H1 (cell line): ENCODE measurements around the gene HOXB7. TPM values are rescaled to one million over a fixed set of nuclear protein-coding genes. Genes with fewer than 3 reads are reported as not detected.

Experiments
- CTCF ChIA-PET: fragments of 300-600 bp; sonication (Branson Sonifier 250); formaldehyde crosslinking; loops from one replicate; lab custom pipeline; 2021; ENCODE audit not compliant: partially characterized antibody; lab: Charles Lee
- POLR2A ChIA-PET: fragments of 300-600 bp; sonication (Branson Sonifier 250); formaldehyde crosslinking; loops from one replicate; lab custom pipeline; 2021; ENCODE audit warnings: inconsistent platforms; ENCODE audit not compliant: partially characterized antibody; lab: Charles Lee
- DNase-seq, 2 experiments: peaks; one replicate each; pipeline versions ENCODE4 v3.0.0 to v3.0.0-alpha.2; 2010 to 2022; ENCODE audit warnings: low spot score in 2 of 2, low read depth in 1 of 2, mixed read lengths in 1 of 2
- FAIRE-seq: peaks from 2 replicates; lab custom pipeline; 2011; peaks lifted over from hg19 to GRCh38; lab: Jason Lieb, UNC
- H2AFZ ChIP-seq: 2 replicates; pipeline ENCODE4 v1.8.1; 2012; ENCODE audit warnings: low read length, inconsistent platforms
- H2AK5ac ChIP-seq: 2 replicates; pipeline ENCODE4 v1.6.1; 2013; ENCODE audit warnings: low read depth, low read length
- H2BK120ac ChIP-seq: replicated peaks from 2 replicates; pipeline ENCODE3; 2013; ENCODE audit warnings: low read depth, low read length, inconsistent platforms
- H2BK12ac ChIP-seq: 2 replicates; pipeline ENCODE4 v1.6.1; 2013; ENCODE audit warnings: low read depth, low read length
- H2BK15ac ChIP-seq: 2 replicates; pipeline ENCODE4 v1.6.1; 2013; ENCODE audit warnings: low read length
- H2BK20ac ChIP-seq: 2 replicates; pipeline ENCODE4 v1.6.1; 2013; ENCODE audit warnings: low read length
- H2BK5ac ChIP-seq: 2 replicates; pipeline ENCODE4 v1.6.1; 2013; ENCODE audit warnings: low read depth, low read length
- H3K14ac ChIP-seq: 2 replicates; pipeline ENCODE4 v1.6.1; 2013; ENCODE audit warnings: inconsistent platforms; ENCODE audit not compliant: insufficient read length
- H3K18ac ChIP-seq: 2 replicates; pipeline ENCODE4 v1.6.1; 2013; ENCODE audit warnings: low read length; ENCODE audit errors: extremely low read depth
- H3K23ac ChIP-seq: 2 replicates; pipeline ENCODE4 v1.6.1; 2013; ENCODE audit warnings: inconsistent platforms; ENCODE audit not compliant: insufficient read length
- H3K23me2 ChIP-seq: 2 replicates; pipeline ENCODE4 v1.6.1; 2013; ENCODE audit warnings: low read depth, low read length
- H3K27ac ChIP-seq: 2 replicates; pipeline ENCODE4 v1.6.1; 2011; ENCODE audit warnings: low read depth, low read length, inconsistent platforms
- H3K27me3 ChIP-seq, 4 experiments: replicated peaks in 1 of 4; 1 replicate in 1 of 4; 2 replicates in 3 of 4; pipeline versions ENCODE4 v1.6.1 to v1.8.1; 2011 to 2013; ENCODE audit warnings: low read length in 3 of 4, mild to moderate bottlenecking in 3 of 4, inconsistent platforms in 2 of 4, mixed read lengths in 2 of 4, moderate library complexity in 1 of 4; ENCODE audit not compliant: control insufficient read depth in 3 of 4, insufficient read depth in 3 of 4; ENCODE audit errors: extremely low read depth in 1 of 4
- H3K36me3 ChIP-seq, 4 experiments: 2 replicates each; pipeline versions ENCODE4 v1.6.1 to v1.8.1; 2011 to 2013; ENCODE audit warnings: mild to moderate bottlenecking in 4 of 4, low read length in 3 of 4, moderate library complexity in 2 of 4, control low read depth in 1 of 4, inconsistent platforms in 1 of 4; ENCODE audit not compliant: insufficient read depth in 4 of 4, control insufficient read depth in 2 of 4
- H3K4ac ChIP-seq: replicated peaks from 2 replicates; pipeline ENCODE3; 2013; ENCODE audit warnings: low read length, low read depth, mixed read lengths, inconsistent platforms; ENCODE audit not compliant: insufficient read length
- H3K4me1 ChIP-seq, 4 experiments: replicated peaks in 1 of 4; 1 replicate in 1 of 4; 2 replicates in 3 of 4; pipeline versions ENCODE4 v1.6.1 to v1.8.1; 2011 to 2013; ENCODE audit warnings: low read length in 3 of 4, inconsistent platforms in 2 of 4, mixed read lengths in 1 of 4; ENCODE audit not compliant: insufficient read depth in 4 of 4, control insufficient read depth in 3 of 4
- H3K4me2 ChIP-seq, 2 experiments: 2 replicates each; pipeline versions ENCODE4 v1.6.1 to v1.8.1; 2011 to 2013; ENCODE audit warnings: low read depth in 2 of 2, low read length in 2 of 2, control low read depth in 1 of 2, inconsistent platforms in 1 of 2, mild to moderate bottlenecking in 1 of 2; ENCODE audit not compliant: insufficient read depth in 1 of 2
- H3K4me3 ChIP-seq, 4 experiments: fragments of 200-600, 300-600 bp in 1 of 4; sonication (generic), shearing (Covaris generic), sonication (Bioruptor Twin) in 1 of 4; 2 replicates each; pipeline versions ENCODE4 v1.5.1 to v1.8.1; 2011 to 2016; ENCODE audit warnings: low read length in 4 of 4, low read depth in 3 of 4, control low read depth in 2 of 4, inconsistent platforms in 2 of 4, mild to moderate bottlenecking in 2 of 4, mixed read lengths in 1 of 4, moderate library complexity in 1 of 4; ENCODE audit not compliant: insufficient read depth in 2 of 4; ENCODE audit errors: extremely low read depth in 1 of 4
- H3K56ac ChIP-seq: replicated peaks from 2 replicates; pipeline ENCODE3; 2013; ENCODE audit warnings: low read depth, mild to moderate bottlenecking, mixed read lengths, low read length, inconsistent platforms; ENCODE audit not compliant: insufficient read length
- H3K79me1 ChIP-seq: 2 replicates; pipeline ENCODE4 v1.6.1; 2013; ENCODE audit warnings: low read depth, low read length, control low read depth
- H3K79me2 ChIP-seq, 2 experiments: 2 replicates each; pipeline versions ENCODE4 v1.6.1 to v1.8.1; 2012 to 2013; ENCODE audit warnings: low read length in 2 of 2, mild to moderate bottlenecking in 2 of 2, inconsistent platforms in 1 of 2; ENCODE audit not compliant: insufficient read depth in 2 of 2, control insufficient read depth in 1 of 2
- H3K9ac ChIP-seq, 4 experiments: replicated peaks in 1 of 4; 1 replicate in 1 of 4; 2 replicates in 3 of 4; pipeline versions ENCODE4 v1.6.1 to v1.8.1; 2011 to 2013; ENCODE audit warnings: low read depth in 3 of 4, low read length in 3 of 4, control low read depth in 2 of 4, mild to moderate bottlenecking in 2 of 4, moderate library complexity in 2 of 4, inconsistent platforms in 1 of 4; ENCODE audit errors: extremely low read depth in 1 of 4
- H3K9me3 ChIP-seq, 2 experiments: 2 replicates each; pipeline versions ENCODE4 v1.6.1 to v1.8.1; 2012 to 2013; ENCODE audit warnings: mild to moderate bottlenecking in 2 of 2, moderate library complexity in 2 of 2, control low read depth in 1 of 2, inconsistent platforms in 1 of 2, low read depth in 1 of 2, low read length in 1 of 2, mixed read lengths in 1 of 2; ENCODE audit not compliant: insufficient read depth in 2 of 2
- H4K20me1 ChIP-seq, 2 experiments: replicated peaks in 1 of 2; 2 replicates each; pipeline versions ENCODE3 to v1.8.1; 2011 to 2013; ENCODE audit warnings: inconsistent platforms in 2 of 2, low read length in 2 of 2, mild to moderate bottlenecking in 1 of 2; ENCODE audit not compliant: insufficient read depth in 2 of 2, control insufficient read depth in 1 of 2
- H4K5ac ChIP-seq: 2 replicates; pipeline ENCODE4 v1.6.1; 2013; ENCODE audit warnings: low read length, low read depth, mixed read lengths, inconsistent platforms; ENCODE audit not compliant: insufficient read length
- H4K8ac ChIP-seq: 2 replicates; pipeline ENCODE4 v1.8.0; 2013; ENCODE audit warnings: mild to moderate bottlenecking, moderate library complexity, low read length, inconsistent platforms; ENCODE audit not compliant: insufficient read depth; ENCODE audit errors: extremely low read depth
- H4K91ac ChIP-seq: replicated peaks from 2 replicates; pipeline ENCODE3; 2013; ENCODE audit warnings: low read length, mixed read lengths, inconsistent platforms; ENCODE audit not compliant: insufficient read length
- CHD1 ChIP-seq: IDR thresholded peaks from 2 replicates; pipeline ENCODE4 v1.6.1; 2012; ENCODE audit warnings: low read depth, low read length, improper control_type of control experiment
- CHD2 ChIP-seq: IDR thresholded peaks from 2 replicates; pipeline ENCODE4 v1.6.1; 2012; ENCODE audit warnings: low read length, improper control_type of control experiment
- KDM5A ChIP-seq: fragments of 200-600 bp; IDR thresholded peaks from 2 replicates; pipeline ENCODE4 v1.7.1; 2012; ENCODE audit warnings: mild to moderate bottlenecking, low read length, inconsistent platforms, mixed read lengths
- NRF1 ChIP-seq: IDR thresholded peaks from 2 replicates; pipeline ENCODE4 v1.6.1; 2011; ENCODE audit warnings: mild to moderate bottlenecking, low read depth, low read length, improper control_type of control experiment
- POLR2AphosphoS5 ChIP-seq: IDR thresholded peaks from 2 replicates; pipeline ENCODE4 v1.6.1; 2011; ENCODE audit warnings: low read depth, low read length
- RBBP5 ChIP-seq: IDR thresholded peaks from 2 replicates; pipeline ENCODE4 v1.7.1; 2012; ENCODE audit warnings: low read depth, mild to moderate bottlenecking, inconsistent platforms, low read length, moderate library complexity, borderline replicate concordance
- RNF2 ChIP-seq: fragments of 200-900, 300-1000 bp; sonication (generic); IDR thresholded peaks from 2 replicates; pipeline ENCODE4 v1.7.1; 2016; ENCODE audit warnings: borderline replicate concordance, low read depth, mild to moderate bottlenecking, antibody characterized with exemption, low read length; ENCODE audit not compliant: poor library complexity, severe bottlenecking; ENCODE audit errors: missing control alignments
- SIX5 ChIP-seq: IDR thresholded peaks from 2 replicates; pipeline ENCODE4 v1.6.1; 2011; ENCODE audit warnings: mild to moderate bottlenecking, low read depth, low read length
- SP2 ChIP-seq: IDR thresholded peaks from 2 replicates; pipeline ENCODE4 v1.6.1; 2012; ENCODE audit warnings: mild to moderate bottlenecking, low read length, inconsistent platforms
- WGBS, 2 experiments: shearing (Covaris generic) in 1 of 2; methylation state at CpG; one replicate each; pipeline versions ENCODE4 v1.1.6 to v1.1.7; 2013 to 2015; ENCODE audit warnings: low lambda C conversion rate in 2 of 2, mixed read lengths in 2 of 2, inconsistent platforms in 1 of 2, low coverage in 1 of 2, missing lambda C conversion rate in 1 of 2; ENCODE audit not compliant: insufficient replicate concordance in 2 of 2, insufficient coverage in 1 of 2, insufficient read length in 1 of 2; ENCODE audit errors: extremely low coverage in 1 of 2, missing lambda C conversion rate in 1 of 2; 5-methylcytosine and 5-hydroxymethylcytosine counted together
- polyA plus RNA-seq, 7 experiments: library from polyadenylated mRNA; depleted of rRNA in 3 of 7; stranded (reverse) in 5 of 7; unstranded in 2 of 7; fragments of >200 nt in 5 of 7; fragments of 200-250 nt in 2 of 7; gene quantifications; 1 replicate in 5 of 7; 2 replicates in 1 of 7; 4 replicates in 1 of 7; pipeline versions ENCODE4 v1.2.1 to v1.2.3, GENCODE V29; 2011 to 2013; ENCODE audit warnings: missing spikeins in 2 of 7, mixed read lengths in 2 of 7
- total RNA-seq: library from RNA; stranded (reverse); fragmentation: NEBNext Ultra II Directional; extraction: Animal tissue kit (Norgen Biotek cat#: 25700); gene quantifications from 2 replicates; pipeline ENCODE4 v1.2.1, GENCODE V29; 2021
- TF ChIP-seq, protein P1 (sequence below): IDR thresholded peaks from 2 replicates; pipeline ENCODE4 v1.6.1; 2012; ENCODE audit warnings: inconsistent platforms

The HOXB7 gene
- total and polyA plus RNA-seq, 2 of the 8 experiments (the other 6 are each of a cell fraction or from before 2014, with no cell fraction given), result not detected

DNA sequence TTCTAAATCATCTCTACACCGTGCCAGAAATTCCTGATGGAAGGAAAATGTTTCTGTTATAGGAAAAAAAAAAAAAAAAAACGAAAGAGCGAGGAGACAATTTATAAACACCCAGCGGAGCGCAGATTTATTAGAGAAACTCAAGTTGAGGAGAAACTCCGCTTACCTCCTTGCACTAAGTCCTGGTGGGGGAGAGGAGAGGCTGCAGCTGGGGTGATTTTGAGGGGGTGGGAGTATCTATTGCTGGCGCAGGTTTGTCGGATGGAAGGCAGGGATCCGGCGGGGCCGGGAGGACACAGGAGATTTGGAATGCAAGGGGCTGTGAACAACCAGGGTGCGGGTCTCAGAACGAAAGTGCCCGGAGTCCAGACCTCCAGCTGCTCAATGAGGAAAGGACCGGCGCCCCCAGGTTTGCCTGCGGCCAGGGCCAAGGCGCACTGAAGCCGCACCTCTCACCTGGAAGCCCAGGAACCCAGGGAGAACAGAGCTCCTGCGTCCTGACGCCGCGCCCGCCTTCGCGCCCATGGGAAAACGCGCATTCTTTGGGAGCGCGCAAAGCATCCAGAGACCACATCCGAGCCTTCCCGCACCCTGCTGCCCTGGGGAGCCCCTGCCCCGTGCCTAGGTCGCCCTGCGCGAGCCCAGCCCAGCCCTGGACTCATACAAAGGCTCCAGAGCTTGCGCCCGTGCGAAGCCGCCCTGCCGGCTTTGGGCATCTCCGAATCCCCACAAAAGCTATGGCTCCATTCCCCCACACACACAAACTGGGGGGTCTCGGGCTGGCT lies 6.8 kb upstream of the HOXB7 start:
- peaks cover 0 to 19% (median 0%) of the 10 kb centered on the region in 4 experiments; a peak in 1 of 8 replicates for H3K36me3 ChIP-seq
- no peak overlapping the region for H3K56ac ChIP-seq
- no peaks in the 10 kb centered on the region for H3K79me1 ChIP-seq
- WGBS, 2 experiments, result 12% methylated on average over 36 of the region's 43 CpGs; no CpG with 5 or more reads in 1 of the 2 experiments
- DNase-seq (no peak), FAIRE-seq (no peak)
- no peak overlapping the region for H3K14ac ChIP-seq
- H3K23ac ChIP-seq, result no peak overlapping the region
- H3K79me2 ChIP-seq, result no peaks in the 10 kb centered on the region
- POLR2A ChIA-PET, result no interaction called here
- peaks cover 27 to 44% of the 10 kb centered on the region in 2 experiments for H4K20me1 ChIP-seq
- no peak overlapping the region for H2BK20ac ChIP-seq
- no peak overlapping the region for H2AK5ac ChIP-seq
- peaks cover 0 to 5% (median 3%) of the 10 kb centered on the region in 4 experiments; a peak in 5 of 7 replicates for H3K4me1 ChIP-seq
- H3K4me2 ChIP-seq, result no peak overlapping the region
- H2BK5ac ChIP-seq, result no peak overlapping the region
- CTCF ChIA-PET, result interaction anchor here (0.5 to 5.4 kb wide), 38 partner anchors 10 to 592 kb away, joined by 3 to 30 read pairs (median 5); partner anchors contain the start of genes HOXB3, HOXB5 and HOXB9
- H2BK15ac ChIP-seq, result no peak overlapping the region
- no peak overlapping the region for H4K5ac ChIP-seq
- H3K23me2 ChIP-seq, result no peaks in the 10 kb centered on the region
- H3K9ac ChIP-seq, result no peak overlapping the region
- no peak overlapping the region for H2AFZ ChIP-seq
- H3K18ac ChIP-seq, result no peak overlapping the region
- no peaks in the 10 kb centered on the region; a peak in 1 of 4 replicates for H3K9me3 ChIP-seq
- H2BK12ac ChIP-seq, result no peak overlapping the region
- no peak overlapping the region for H4K8ac ChIP-seq
- no peak overlapping the region for H3K4me3 ChIP-seq
- H4K91ac ChIP-seq, result no peak overlapping the region
- H2BK120ac ChIP-seq, result no peak overlapping the region
- H3K27me3 ChIP-seq, result peaks cover 97 to 100% (median 99%) of the 10 kb centered on the region in 4 experiments
- no peak overlapping the region for H3K4ac ChIP-seq
- H3K27ac ChIP-seq, result no peak overlapping the region
- TF ChIP-seq NRF1, result no peak
- TF ChIP-seq SIX5, result no peak
- peak; percentile 96 for TF ChIP-seq RNF2
- no peak for TF ChIP-seq KDM5A
- no peak for TF ChIP-seq POLR2AphosphoS5
- no peak for TF ChIP-seq SP2
- TF ChIP-seq CHD1, result no peak
- no peak for TF ChIP-seq CHD2
- TF ChIP-seq, protein P1, sequence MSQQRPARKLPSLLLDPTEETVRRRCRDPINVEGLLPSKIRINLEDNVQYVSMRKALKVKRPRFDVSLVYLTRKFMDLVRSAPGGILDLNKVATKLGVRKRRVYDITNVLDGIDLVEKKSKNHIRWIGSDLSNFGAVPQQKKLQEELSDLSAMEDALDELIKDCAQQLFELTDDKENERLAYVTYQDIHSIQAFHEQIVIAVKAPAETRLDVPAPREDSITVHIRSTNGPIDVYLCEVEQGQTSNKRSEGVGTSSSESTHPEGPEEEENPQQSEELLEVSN, result no peak
- no peak for TF ChIP-seq RBBP5
